Heart left ventricle (tissue), 16 donors: ENCODE results near the gene MN1. TPM values are rescaled to one million over a fixed set of nuclear protein-coding genes. Genes with fewer than 3 reads are reported as not detected.
A peak's percentile ranks its signal among the peaks of the same experiment; 100 is the strongest.

ENCODE experiments used
- ATAC-seq, 4 donors: fragments of 200-7000 bp; cut with Tn5 transposase; one replicate each; pipeline ENCODE4 v1.9.1; 2020 to 2022; ENCODE audit warnings: moderate library complexity in 4 of 4, mild to moderate bottlenecking in 3 of 4, moderate number of reproducible peaks in 1 of 4
- DNase-seq, 5 donors: peaks; one replicate each; pipeline ENCODE4 v3.0.0-alpha.2; 2020
- H3K27ac ChIP-seq, 12 donors: fragments of 200-600 bp; sonication (generic) in 4 of 12; one replicate each; pipeline versions ENCODE4 v1.5.0 to v1.8.0; 2016 to 2022; ENCODE audit warnings: mild to moderate bottlenecking in 2 of 12
- H3K27me3 ChIP-seq, 9 donors: fragments of 200-600 bp; sonication (generic) in 2 of 9; one replicate each; pipeline versions ENCODE4 v1.5.1 to v1.8.0; 2016 to 2022; ENCODE audit warnings: mild to moderate bottlenecking in 3 of 9
- H3K36me3 ChIP-seq, 9 donors: fragments of 200-600 bp; sonication (generic) in 2 of 9; one replicate each; pipeline versions ENCODE4 v1.5.0 to v1.8.0; 2018 to 2022; ENCODE audit warnings: mild to moderate bottlenecking in 2 of 9
- H3K4me1 ChIP-seq, 12 donors: fragments of 200-600 bp; sonication (generic) in 4 of 12; one replicate each; pipeline versions ENCODE4 v1.5.0 to v1.8.0; 2016 to 2022; ENCODE audit warnings: mild to moderate bottlenecking in 3 of 12
- H3K4me3 ChIP-seq, 12 donors: fragments of 200-600 bp; sonication (generic) in 4 of 12; one replicate each; pipeline versions ENCODE4 v1.5.0 to v1.8.0; 2017 to 2022; ENCODE audit warnings: mild to moderate bottlenecking in 9 of 12, moderate library complexity in 4 of 12
- H3K9me3 ChIP-seq, 12 donors: fragments of 200-600 bp; sonication (generic) in 4 of 12; one replicate each; pipeline versions ENCODE4 v1.5.0 to v1.8.0; 2016 to 2022; ENCODE audit warnings: mild to moderate bottlenecking in 1 of 12
- POLR2A ChIP-seq, 2 donors: fragments of 450-650 bp; IDR thresholded peaks; one replicate each; pipeline ENCODE4 v1.6.1; 2017; ENCODE audit warnings: antibody characterized with exemption in 2 of 2, mild to moderate bottlenecking in 2 of 2, moderate library complexity in 2 of 2
- WGBS, 4 donors: extraction: QIAGEN DNeasy Blood & Tissue Kit in 2 of 4; methylation state at CpG; one replicate each; pipeline versions ENCODE4 v1.1.5 to v1.1.7; 2013 to 2018; 5-methylcytosine and 5-hydroxymethylcytosine counted together
- intact Hi-C, 10 donors: fragments of 100-400 bp; cut with DNase I; formaldehyde crosslinking; loops; one replicate each; pipeline versions ENCODE4 v1.11.1 to v1.14.2; 2022
- polyA plus RNA-seq, 2 donors: library from polyadenylated mRNA; stranded (reverse); fragments of 200-250 nt; gene quantifications; one replicate each; pipeline ENCODE4 v1.2.3, GENCODE V29; 2013
- total RNA-seq, 9 donors: library from RNA; depleted of rRNA in 2 of 9; stranded (reverse); fragments of >200 nt in 2 of 9; fragmentation: NEBNext Ultra II Directional in 3 of 9; extraction: Animal tissue kit (Norgen Biotek cat#: 25700) in 3 of 9; gene quantifications; one replicate each; pipeline versions ENCODE4 v1.1.0 to v1.2.4, GENCODE V29; 2016 to 2023
- TF ChIP-seq, protein P1 (sequence below), 12 donors: fragments of 200-600 bp; sonication (generic) in 4 of 12; IDR thresholded peaks; one replicate each; pipeline versions ENCODE4 v1.5.0 to v1.8.0; 2018 to 2022; ENCODE audit warnings: antibody characterized with exemption in 12 of 12, mild to moderate bottlenecking in 5 of 12
- donor health status: ischemic (EF 13 %, LVEDD 7.1; RV severe dilation, severe dysfunction).
- donor health status: healthy with polysubstance abuse.
- donor health status: DM: no; HTN: yes; CAD: no.
- donor health status: DM: no; HTN: no; CAD: no.
- donor health status: ischemic (EF 25% LVEDD 6.9; RV normal size, moderate dysfunction).
- donor health status: ischemic (EF 25% LVEDD 5.7; RV mildly dilated, moderate dysfunction).
- donor health status: healthy.
- donor health status: DM: yes; HTN: yes; CAD: no.
- donor health status: ischemic (EF 35%, LVEDD 5.7; RV mildly dilated, moderate dysfunction).
- donor health status: nonischemic (EF 11% LVEDD 7.7; RV severe dilation, severe dysfunction).
- donor health status: DM: yes; HTN: yes; CAD: no.
- donor health status: PGD.
- donor health status: ischemic (EF 29% LVEDD 5.4; RV normal size, mild dysfunction).
- donor health status: nonischemic (EF 23%, LVEDD 6.1; RV moderate dilation, normal function).

Gene MN1
- total and polyA plus RNA-seq, 11 donors = 1.7 to 10.3 (median 4.9) TPM

DNA sequence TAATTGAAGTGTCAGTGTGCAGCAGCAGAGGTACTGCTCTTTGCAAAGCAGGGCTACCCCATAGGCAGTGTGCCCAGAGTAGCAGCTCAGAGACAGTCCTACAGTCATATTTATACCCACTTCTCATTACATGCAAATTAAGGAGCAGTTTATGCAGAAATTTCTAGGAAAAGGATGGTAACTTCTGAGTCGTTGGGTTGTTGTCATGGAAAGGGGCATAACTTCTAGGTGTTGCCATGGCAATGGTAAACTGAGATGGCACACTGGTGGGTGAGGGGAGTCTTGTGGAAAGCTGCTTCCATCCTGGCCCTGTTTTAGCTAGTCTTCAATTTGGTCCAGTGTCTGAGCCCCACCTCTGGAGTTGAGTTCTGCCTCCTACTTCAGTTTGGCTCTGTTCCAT, 77.4 kb downstream of the MN1 start:
- no peak for DNase-seq
- WGBS, 4 donors = 80 to 93% (median 88%) methylated on average over 1 of the region's 1 CpG
- Histone ChIP-seq H3K27ac (no peak overlapping the region), H3K36me3 (no peaks in the 10 kb centered on the region), H3K27me3 (no peaks in the 10 kb centered on the region), H3K9me3 (no peaks in the 10 kb centered on the region), H3K4me1 (peaks cover 0 to 38% (median 20%) of the 10 kb centered on the region in 12 donors), H3K4me3 (no peak overlapping the region)
- ATAC-seq = no peak
- no peak for TF ChIP-seq POLR2A (IDR thresholded peaks at IDR 0.05)
- TF ChIP-seq, protein P1, sequence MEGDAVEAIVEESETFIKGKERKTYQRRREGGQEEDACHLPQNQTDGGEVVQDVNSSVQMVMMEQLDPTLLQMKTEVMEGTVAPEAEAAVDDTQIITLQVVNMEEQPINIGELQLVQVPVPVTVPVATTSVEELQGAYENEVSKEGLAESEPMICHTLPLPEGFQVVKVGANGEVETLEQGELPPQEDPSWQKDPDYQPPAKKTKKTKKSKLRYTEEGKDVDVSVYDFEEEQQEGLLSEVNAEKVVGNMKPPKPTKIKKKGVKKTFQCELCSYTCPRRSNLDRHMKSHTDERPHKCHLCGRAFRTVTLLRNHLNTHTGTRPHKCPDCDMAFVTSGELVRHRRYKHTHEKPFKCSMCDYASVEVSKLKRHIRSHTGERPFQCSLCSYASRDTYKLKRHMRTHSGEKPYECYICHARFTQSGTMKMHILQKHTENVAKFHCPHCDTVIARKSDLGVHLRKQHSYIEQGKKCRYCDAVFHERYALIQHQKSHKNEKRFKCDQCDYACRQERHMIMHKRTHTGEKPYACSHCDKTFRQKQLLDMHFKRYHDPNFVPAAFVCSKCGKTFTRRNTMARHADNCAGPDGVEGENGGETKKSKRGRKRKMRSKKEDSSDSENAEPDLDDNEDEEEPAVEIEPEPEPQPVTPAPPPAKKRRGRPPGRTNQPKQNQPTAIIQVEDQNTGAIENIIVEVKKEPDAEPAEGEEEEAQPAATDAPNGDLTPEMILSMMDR (IDR thresholded peaks at IDR 0.05) = no peak
- intact Hi-C loops = loop anchor here in 2 of 10 donors (5.0 to 10.0 kb wide), 2 partner anchors 61 to 78 kb away; partner anchors contain the start of gene MN1 (in 1 of the 2)

DNA sequence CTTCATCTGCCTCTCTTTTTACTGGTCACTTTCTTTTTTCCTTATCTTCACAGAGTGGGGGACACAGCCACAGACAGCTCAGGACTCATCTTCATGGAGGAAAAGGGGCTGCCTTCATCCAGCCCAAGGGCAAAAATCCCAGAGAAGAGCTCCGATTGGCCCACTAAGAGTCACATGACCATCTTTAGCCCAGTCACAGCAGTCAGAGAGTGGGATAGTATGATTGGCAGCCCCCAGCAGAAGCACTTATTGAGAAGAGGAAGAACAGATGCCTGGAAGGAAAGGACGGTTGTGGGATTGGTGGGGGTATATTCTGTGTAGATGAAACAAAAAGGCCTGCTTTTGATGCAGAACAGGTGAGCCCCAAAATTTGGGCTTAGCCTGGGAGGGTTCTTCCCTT, 77.8 kb downstream of the MN1 start:
- intact Hi-C loops = loop anchor here in 2 of 10 donors (5.0 to 10.0 kb wide), 2 partner anchors 61 to 79 kb away; partner anchors contain the start of gene MN1 (in 1 of the 2)
- no peak for TF ChIP-seq POLR2A (IDR thresholded peaks at IDR 0.05)
- TF ChIP-seq, protein P1 (IDR thresholded peaks at IDR 0.05) = no peak
- no peak overlapping the region for H3K4me3 ChIP-seq
- H3K27me3 ChIP-seq = no peaks in the 10 kb centered on the region
- peaks cover 0 to 43% (median 24%) of the 10 kb centered on the region in 12 donors for H3K4me1 ChIP-seq
- H3K27ac ChIP-seq = no peak overlapping the region
- ATAC-seq (no peak), DNase-seq (no peak)
- 84 to 91% (median 90%) methylated on average over 2 of the region's 2 CpGs for WGBS, 4 donors
- no peaks in the 10 kb centered on the region for H3K36me3 ChIP-seq
- no peaks in the 10 kb centered on the region for H3K9me3 ChIP-seq

DNA sequence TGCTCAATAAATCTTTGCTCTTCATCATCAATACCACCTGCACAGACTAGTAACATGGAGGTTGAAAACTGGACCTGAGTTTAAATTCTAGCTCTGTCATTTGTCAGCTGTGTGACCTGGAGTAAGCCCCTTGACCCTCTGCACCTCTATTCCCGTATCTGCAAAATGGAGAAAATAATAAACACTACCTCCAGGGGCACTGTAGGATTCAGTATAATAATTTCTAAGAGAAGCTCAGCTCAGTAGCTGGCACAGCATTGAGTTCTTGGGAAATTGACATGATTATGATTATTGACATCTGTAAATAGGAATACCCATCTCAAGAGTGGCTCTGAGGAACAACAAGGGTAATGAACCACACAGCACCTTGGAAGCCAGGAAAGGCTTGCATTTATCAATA, 78.4 kb downstream of the MN1 start:
- ATAC-seq (no peak), DNase-seq (no peak)
- no peaks in the 10 kb centered on the region for H3K27me3 ChIP-seq
- H3K9me3 ChIP-seq = no peaks in the 10 kb centered on the region
- no peaks in the 10 kb centered on the region for H3K36me3 ChIP-seq
- intact Hi-C loops = loop anchor here in 2 of 10 donors (5.0 to 10.0 kb wide), 2 partner anchors 62 to 79 kb away; partner anchors contain the start of gene MN1 (in 1 of the 2)
- no peak overlapping the region for H3K4me3 ChIP-seq
- no peak overlapping the region for H3K27ac ChIP-seq
- H3K4me1 ChIP-seq = peaks cover 0 to 47% (median 28%) of the 10 kb centered on the region in 12 donors
- TF ChIP-seq, protein P1 (IDR thresholded peaks at IDR 0.05) = peak in 3 of 12 donors; percentile 16 to 27 (median 20)
- no peak for TF ChIP-seq POLR2A (IDR thresholded peaks at IDR 0.05)
- WGBS, 4 donors = 25 to 53% (median 42%) methylated on average over 1 of the region's 1 CpG

DNA sequence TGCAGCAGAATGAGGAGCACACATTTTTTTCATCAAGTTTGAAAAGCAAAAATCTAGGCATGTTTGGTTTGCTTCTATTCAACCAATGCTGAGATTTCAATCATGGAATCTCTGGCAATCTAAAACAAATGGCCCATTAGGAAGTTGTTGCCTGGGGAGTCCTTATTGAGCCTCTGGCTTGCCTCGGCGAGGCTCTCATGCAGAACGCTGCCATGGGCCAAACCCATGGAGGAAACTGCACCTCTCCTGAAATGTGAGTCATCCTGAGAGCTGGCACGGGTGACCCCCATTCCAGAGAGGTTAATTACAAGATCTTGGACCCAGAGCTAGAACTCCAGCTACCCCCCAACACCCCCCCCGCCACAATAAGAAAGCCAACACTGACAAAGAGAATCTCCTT, 80.7 kb downstream of the MN1 start:
- H3K27me3 ChIP-seq = no peaks in the 10 kb centered on the region
- 76 to 90% (median 80%) methylated on average over 5 of the region's 5 CpGs for WGBS, 4 donors
- peaks cover 0 to 6% (median 0%) of the 10 kb centered on the region in 12 donors for H3K9me3 ChIP-seq
- H3K27ac ChIP-seq = no peak overlapping the region
- TF ChIP-seq, protein P1 (IDR thresholded peaks at IDR 0.05) = no peak
- TF ChIP-seq POLR2A (IDR thresholded peaks at IDR 0.05) = no peak
- peaks cover 0 to 36% (median 20%) of the 10 kb centered on the region in 12 donors for H3K4me1 ChIP-seq
- ATAC-seq = no peak
- DNase-seq = no peak
- intact Hi-C loops = loop anchor here in 2 of 10 donors (5.0 to 10.0 kb wide), 2 partner anchors 64 to 81 kb away; partner anchors contain the start of gene MN1 (in 1 of the 2)
- H3K36me3 ChIP-seq = no peaks in the 10 kb centered on the region
- no peak overlapping the region for H3K4me3 ChIP-seq
